GM10266 (cell line): ENCODE results near the gene OPCML.

Source experiments
- DNase-seq: peaks from one replicate; pipeline ENCODE4 v3.0.0; 2012; ENCODE audit errors: extremely low spot score
- CTCF ChIP-seq: IDR thresholded peaks from 2 replicates; pipeline ENCODE4 v1.5.1; 2012; ENCODE audit warnings: mild to moderate bottlenecking, low read depth; ENCODE audit not compliant: control insufficient read depth, insufficient read depth; ENCODE audit errors: missing control alignments

The OPCML gene

GRCh38 chr11:132914600-132914999, 617.7 kb downstream of the OPCML start:
- no peak for DNase-seq
- no peak for TF ChIP-seq CTCF

- no peak for DNase-seq
These were observed 618.4 kb downstream of the OPCML start for GRCh38 chr11:132913886-132914285.

GRCh38 chr11:132913295-132913694, 619.0 kb downstream of the OPCML start:
- DNase-seq = no peak
- TF ChIP-seq CTCF = no peak

More at GRCh38 chr11:132913886-132914285, 618.4 kb downstream of the OPCML start:
- TF ChIP-seq CTCF = no peak

- no peak for TF ChIP-seq CTCF
- no peak for DNase-seq
These were observed 621.1 kb downstream of the OPCML start for GRCh38 chr11:132911186-132911585.

GRCh38 chr11:132910011-132910760, 622.1 kb downstream of the OPCML start:
- no peak for DNase-seq
- no peak for TF ChIP-seq CTCF

GRCh38 chr11:132909021-132909606, 623.2 kb downstream of the OPCML start:
- no peak for TF ChIP-seq CTCF
- no peak for DNase-seq

GRCh38 chr11:132908414-132908810, 623.9 kb downstream of the OPCML start:
- TF ChIP-seq CTCF = no peak
- DNase-seq = no peak
